SK-N-MC (cell line): Measurements from ENCODE around the gene MTRFR.
"Not testable (repeated sequence)": the region's sequence is repeated elsewhere in the genome, so short reads cannot be mapped to it uniquely, and the experiment has no call there.

Experiments used
- DNase-seq: peaks from one replicate; pipeline ENCODE4 v3.0.0-alpha.2; 2011; ENCODE audit warnings: low read depth, low spot score
- H3K27ac ChIP-seq: fragments of 200-600 bp; sonication (generic); 2 replicates; pipeline ENCODE4 v1.5.1; 2016; ENCODE audit warnings: mixed run types
- H3K36me3 ChIP-seq: fragments of 200-600 bp; sonication (generic); 2 replicates; pipeline ENCODE4 v1.6.1; 2017; ENCODE audit warnings: antibody characterized with exemption, low read length, mixed read lengths; ENCODE audit not compliant: insufficient read depth
- H3K4me3 ChIP-seq: fragments of 200-600 bp; sonication (generic); 2 replicates; pipeline ENCODE4 v1.5.1; 2016
- H3K9ac ChIP-seq: fragments of 200-600 bp; sonication (generic); 2 replicates; pipeline ENCODE4 v1.8.0; 2017; ENCODE audit warnings: mixed run types, mixed read lengths; ENCODE audit not compliant: insufficient read length
- H3K9me3 ChIP-seq: fragments of 200-600 bp; sonication (generic); 2 replicates; pipeline ENCODE4 v1.6.1; 2017; ENCODE audit warnings: low read depth, mild to moderate bottlenecking, antibody characterized with exemption, low read length, moderate library complexity, mixed read lengths
- EZH2 ChIP-seq: fragments of 200-600 bp; sonication (generic); IDR thresholded peaks from one replicate; pipeline ENCODE4 v1.6.1; 2017; ENCODE audit warnings: antibody characterized with exemption
- FOXP2 ChIP-seq: optimal IDR thresholded peaks from 2 replicates; pipeline ENCODE3; 2011; ENCODE audit warnings: mild to moderate bottlenecking, moderate library complexity; ENCODE audit not compliant: insufficient read depth; ENCODE audit errors: extremely low read length, control extremely low read depth
- POLR2AphosphoS5 ChIP-seq: IDR thresholded peaks from 2 replicates; pipeline ENCODE4 v1.6.1; 2012; ENCODE audit warnings: mild to moderate bottlenecking, low read depth, low read length, borderline replicate concordance

MTRFR gene

DNA sequence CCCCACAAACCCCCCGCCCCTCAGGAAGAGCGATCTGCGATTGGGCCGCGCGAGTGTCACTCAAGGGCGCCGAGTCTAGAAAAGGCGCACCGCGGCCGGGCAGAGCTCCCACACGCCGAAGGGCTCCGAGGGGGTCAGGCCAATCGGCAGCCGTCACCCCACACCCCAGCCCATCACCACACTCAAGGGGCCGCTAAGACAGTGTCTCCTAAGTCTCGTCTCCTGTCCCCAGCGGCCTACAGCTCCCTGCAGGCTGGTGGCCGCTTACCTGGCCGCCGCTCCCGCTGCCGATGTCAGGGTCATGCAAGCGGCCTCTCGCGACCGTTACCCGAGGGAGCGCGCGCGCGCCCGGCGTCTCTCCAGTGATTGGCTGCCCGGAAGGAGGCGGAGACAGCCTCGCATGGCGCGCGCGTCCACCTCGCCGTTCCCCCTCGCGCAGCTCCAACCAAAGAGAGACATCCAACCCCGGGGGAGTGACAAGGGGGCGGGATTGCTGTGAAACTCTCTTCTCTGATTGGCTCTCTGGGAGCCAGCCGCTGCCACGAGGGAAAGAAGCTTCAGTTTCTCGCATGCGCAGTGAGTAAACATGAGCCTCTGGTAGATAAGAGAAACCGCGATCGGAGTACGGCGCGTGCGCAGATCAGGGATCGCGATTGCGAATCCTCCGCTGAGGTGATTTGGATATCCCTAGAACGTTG, at the start of gene MTRFR, which contains the start of gene MPHOSPH9:
Gene MTRFR, plus strand, starts transcription at position 630 of the 698 bp plus-strand sequence. CDS start 20,239 bp downstream, outside the sequence.
Gene MPHOSPH9, minus strand, starts transcription at position 335 of the 698 bp plus-strand sequence. CDS start 2,777 bp downstream, outside the sequence.
- Histone ChIP-seq H3K9me3 (no peaks in the 10 kb centered on the region), H3K9ac (peak within 1 kb of the TSS; percentile 94), H3K36me3 (peaks cover 12% of the 10 kb centered on the region), H3K27ac (peak within 1 kb of the TSS; percentile 87), H3K4me3 (peak within 1 kb of the TSS; percentile 93)
- no peak for TF ChIP-seq EZH2
- TF ChIP-seq FOXP2 = no peak
- peak; percentile 99 for TF ChIP-seq POLR2AphosphoS5
- DNase-seq = peak; percentile 99

DNA sequence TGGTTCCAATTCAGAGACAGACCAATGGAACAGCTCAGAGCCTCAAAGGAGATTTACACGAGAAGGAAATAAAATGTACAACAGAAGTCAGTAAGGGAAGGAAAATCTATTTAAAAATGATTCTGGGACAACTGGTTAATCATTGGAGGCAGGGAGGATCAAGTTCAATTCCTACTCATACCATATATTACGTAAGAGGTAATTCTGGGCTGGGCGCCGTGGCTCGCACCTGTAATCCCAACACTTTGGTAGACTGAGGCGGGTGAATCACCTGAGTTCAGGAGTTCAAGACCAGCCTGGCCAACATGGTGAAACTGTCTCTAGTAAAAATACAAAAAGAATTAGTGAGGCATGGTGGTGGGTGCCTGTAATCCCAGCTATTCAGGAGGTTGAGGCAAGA, 45.6 kb upstream of the MTRFR start:
- peaks cover 59% of the 10 kb centered on the region for H3K36me3 ChIP-seq
- H3K9ac ChIP-seq = no peak overlapping the region
- no peak overlapping the region for H3K4me3 ChIP-seq
- no peak for DNase-seq
- no peaks in the 10 kb centered on the region for H3K9me3 ChIP-seq
- TF ChIP-seq EZH2 = no peak
- TF ChIP-seq POLR2AphosphoS5 = no peak
- no peak overlapping the region for H3K27ac ChIP-seq

DNA sequence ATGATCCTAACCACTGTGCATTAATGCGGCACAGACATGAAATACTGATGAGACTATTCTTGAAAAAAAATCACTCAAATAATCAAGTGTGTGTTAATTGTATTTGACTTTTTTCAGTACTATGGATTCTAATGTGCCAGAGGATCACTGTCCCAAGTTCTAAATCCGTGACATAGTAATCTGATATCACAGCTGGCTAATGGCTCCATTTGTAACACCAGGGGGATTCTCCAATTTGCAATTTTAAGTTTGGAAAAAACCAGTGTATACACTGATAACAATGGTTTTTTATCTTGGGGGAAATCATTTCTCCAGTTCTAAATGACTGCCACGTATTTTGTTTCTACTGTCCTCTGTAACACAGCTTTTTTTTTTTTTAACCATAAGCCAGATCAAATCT, 33.3 kb upstream of the MTRFR start:
- TF ChIP-seq FOXP2 (no peak), POLR2AphosphoS5 (no peak), EZH2 (no peak)
- Histone ChIP-seq H3K36me3 (peaks cover 62% of the 10 kb centered on the region), H3K4me3 (no peak overlapping the region), H3K9ac (no peak overlapping the region), H3K27ac (no peak overlapping the region; the same call in 1 of the 2 replicates), H3K9me3 (no peaks in the 10 kb centered on the region)
- DNase-seq = no peak

DNA sequence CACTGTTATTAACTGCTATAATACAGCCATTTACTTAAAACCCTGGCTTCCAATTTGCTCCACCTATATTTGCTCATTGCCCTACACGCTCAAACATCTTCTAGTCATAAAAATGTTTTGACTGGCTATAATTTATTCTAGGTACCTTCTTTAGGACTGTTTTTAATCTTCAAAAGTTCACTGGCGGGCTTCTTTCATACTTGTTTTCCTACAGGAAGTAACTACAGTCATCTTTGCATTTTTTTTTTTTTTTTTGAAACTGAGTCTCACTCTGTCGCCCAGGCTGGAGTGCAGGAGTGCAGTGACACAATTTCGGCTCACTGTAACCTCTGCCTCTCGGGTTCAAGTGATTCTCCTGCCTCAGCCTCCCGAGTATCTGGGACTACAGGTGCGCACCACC, 32.8 kb upstream of the MTRFR start:
- peaks cover 63% of the 10 kb centered on the region for H3K36me3 ChIP-seq
- no peak for TF ChIP-seq FOXP2
- TF ChIP-seq POLR2AphosphoS5 = no peak
- TF ChIP-seq EZH2 = no peak

DNA sequence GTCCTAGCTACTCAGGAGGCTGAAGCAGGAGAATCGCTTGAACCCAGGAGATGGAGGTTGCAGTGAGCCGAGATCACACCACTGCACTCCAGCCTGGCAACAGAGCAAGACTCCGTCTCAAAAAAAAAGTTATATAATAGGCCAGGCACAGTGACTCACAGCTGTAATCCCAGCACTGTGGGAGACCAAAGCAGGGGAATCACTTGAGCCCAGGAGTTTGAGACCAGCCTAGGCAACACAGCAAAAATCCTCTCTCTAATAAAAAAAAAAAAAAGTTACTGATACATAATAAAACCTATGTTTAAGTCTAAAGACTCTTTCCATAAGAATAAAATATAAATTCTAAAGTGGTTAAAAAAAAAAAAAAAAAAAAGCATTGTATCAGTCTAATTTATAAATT, 26.4 kb upstream of the MTRFR start:
- peaks cover 57% of the 10 kb centered on the region for H3K36me3 ChIP-seq
- not testable (repeated sequence) for H3K4me3 ChIP-seq, DNase-seq, H3K9me3 ChIP-seq, H3K27ac ChIP-seq, H3K9ac ChIP-seq

More for the DNA sequence above, 32.8 kb upstream of the MTRFR start:
- H3K9me3 ChIP-seq = no peaks in the 10 kb centered on the region
- H3K4me3 ChIP-seq = no peak overlapping the region
- no peak overlapping the region for H3K9ac ChIP-seq
- H3K27ac ChIP-seq = peak overlapping the region; percentile 8; the same call in 1 of the 2 replicates
- no peak for DNase-seq

DNA sequence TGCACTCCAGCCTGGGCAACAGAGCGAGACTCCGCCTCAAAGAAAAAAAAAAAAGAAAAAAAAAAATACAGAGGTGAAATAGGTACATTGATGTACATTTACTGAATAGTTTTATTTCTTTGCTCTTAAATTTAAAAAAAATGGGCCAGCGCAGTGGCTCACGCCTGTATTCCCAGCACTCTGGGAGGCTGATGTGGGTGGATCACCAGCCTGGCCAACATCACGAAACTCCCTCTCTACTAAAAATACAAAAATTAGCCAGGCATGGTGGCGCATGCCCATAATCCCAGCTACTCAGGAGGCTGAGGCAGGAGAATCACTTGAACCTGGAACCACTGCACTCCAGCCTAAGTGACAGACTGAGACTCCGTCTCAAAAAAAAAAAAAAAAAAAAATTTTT, 25.4 kb upstream of the MTRFR start:
- H3K9ac ChIP-seq, H3K27ac ChIP-seq, H3K4me3 ChIP-seq, DNase-seq, H3K9me3 ChIP-seq: not testable (repeated sequence)
- H3K36me3 ChIP-seq = peaks cover 48% of the 10 kb centered on the region

DNA sequence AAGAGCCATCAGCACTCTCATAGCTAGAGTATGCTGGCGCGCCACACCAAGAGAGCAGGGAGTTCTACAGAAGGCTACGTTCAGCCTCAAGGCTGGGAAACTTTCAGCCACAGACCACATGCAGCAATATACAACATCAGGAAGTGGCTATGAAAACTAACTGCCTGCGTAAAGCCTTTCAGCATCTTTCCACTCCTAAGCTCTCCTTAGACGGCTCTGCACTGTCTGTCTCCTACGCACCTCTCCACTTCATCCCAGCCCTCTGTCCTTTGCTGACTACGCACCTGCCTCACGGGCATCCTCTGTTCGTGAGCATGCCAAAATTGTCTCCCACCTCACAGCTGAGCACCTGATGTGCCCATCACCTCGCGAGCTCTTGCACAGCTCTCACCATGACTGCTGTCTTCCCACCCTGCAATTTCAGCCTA, 10.0 kb upstream of the MTRFR start:
- no peak for DNase-seq
- H3K9me3 ChIP-seq = no peaks in the 10 kb centered on the region
- no peak overlapping the region for H3K9ac ChIP-seq
- H3K36me3 ChIP-seq = peaks cover 59% of the 10 kb centered on the region
- H3K27ac ChIP-seq = no peak overlapping the region
- H3K4me3 ChIP-seq = no peak overlapping the region
- TF ChIP-seq FOXP2 (no peak), EZH2 (no peak), POLR2AphosphoS5 (no peak)

DNA sequence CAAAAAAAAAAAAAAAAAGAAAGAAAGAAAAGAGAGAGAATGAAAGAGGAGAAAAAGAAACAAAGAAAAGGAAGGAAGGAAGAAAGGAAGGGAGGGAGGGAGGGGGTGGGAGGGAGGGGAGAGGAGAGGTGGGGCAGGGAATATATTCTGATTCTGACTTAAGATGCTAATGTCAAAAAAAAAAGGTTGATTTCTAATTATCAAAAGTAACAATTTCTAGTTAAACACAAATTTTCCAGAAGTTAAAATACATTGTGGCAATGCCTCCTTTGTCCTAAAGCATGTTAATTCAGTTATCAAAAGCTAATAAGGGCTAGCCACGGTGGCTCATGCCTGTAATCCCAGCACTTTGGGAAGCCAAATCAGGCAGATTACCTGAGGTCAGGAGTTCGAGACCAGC, 7.8 kb upstream of the MTRFR start:
- no peak overlapping the region for H3K27ac ChIP-seq
- H3K9ac ChIP-seq = no peak overlapping the region
- peaks cover 46% of the 10 kb centered on the region for H3K36me3 ChIP-seq
- H3K9me3 ChIP-seq = no peaks in the 10 kb centered on the region
- DNase-seq = no peak
- TF ChIP-seq EZH2 (no peak), POLR2AphosphoS5 (no peak), FOXP2 (no peak)
- H3K4me3 ChIP-seq = no peak overlapping the region

DNA sequence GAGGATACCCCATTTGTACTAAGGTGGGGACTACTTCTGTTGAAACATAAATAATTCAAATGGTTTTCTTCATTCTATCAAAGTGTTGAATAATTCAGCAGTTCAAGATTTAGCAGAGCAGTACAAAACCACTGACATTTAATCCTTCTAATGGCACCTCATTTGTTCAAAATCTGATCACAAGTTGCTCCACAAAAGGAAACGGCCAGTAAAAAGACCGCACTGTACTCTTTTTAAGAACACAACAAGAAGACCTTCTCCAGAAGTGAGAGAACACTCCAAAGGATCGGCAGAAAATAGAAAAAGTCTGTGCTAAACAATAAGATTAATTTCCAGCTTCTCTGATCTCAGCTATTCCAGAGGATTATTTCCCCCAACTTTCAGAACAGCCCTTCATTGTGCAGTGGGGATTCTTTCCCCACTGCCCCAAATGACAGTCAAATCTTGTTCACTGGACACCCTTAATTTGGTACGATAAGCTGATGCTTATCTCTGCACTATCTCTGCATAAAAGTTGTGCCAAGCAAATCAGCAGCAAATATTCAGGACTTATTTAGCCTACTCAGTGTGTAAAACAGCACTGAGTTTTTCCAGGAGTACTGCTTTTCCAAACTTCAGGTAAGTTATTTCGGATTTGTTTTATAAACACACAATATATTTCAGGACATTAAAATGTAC, 5.5 kb upstream of the MTRFR start:
- Histone ChIP-seq H3K4me3 (0 out of 2 replicates have a peak overlapping the region, but pooled peaks have one; percentile 1), H3K9me3 (no peaks in the 10 kb centered on the region), H3K9ac (peak overlapping the region; percentile 51), H3K27ac (peak overlapping the region; percentile 67), H3K36me3 (peaks cover 32% of the 10 kb centered on the region)
- no peak for DNase-seq
- TF ChIP-seq POLR2AphosphoS5 = no peak
- no peak for TF ChIP-seq FOXP2
- TF ChIP-seq EZH2 = no peak
